HG03469 (cell line): ENCODE measurements around the gene ACACB.

Experiments
- ATAC-seq: cut with Tn5 transposase; IDR thresholded peaks from one replicate; pipeline ENCODE4 v1.9.1; 2021; ENCODE audit warnings: mild to moderate bottlenecking, moderate library complexity, moderate number of reproducible peaks; ENCODE audit not compliant: unreplicated experiment

The ACACB gene

GRCh38 chr12:109292342-109292711, 175.9 kb downstream of the ACACB start:
- ATAC-seq: no peak

- no peak for ATAC-seq
Measured at GRCh38 chr12:109293106-109293505, 176.7 kb downstream of the ACACB start.

GRCh38 chr12:109294286-109294796, 178.0 kb downstream of the ACACB start:
- no peak for ATAC-seq

- no peak for ATAC-seq
Measured at GRCh38 chr12:109295764-109296425, 179.5 kb downstream of the ACACB start.

- ATAC-seq: no peak
Measured at GRCh38 chr12:109296431-109296830, 180.0 kb downstream of the ACACB start.

GRCh38 chr12:109299849-109300248, 183.5 kb downstream of the ACACB start:
- ATAC-seq: no peak

- ATAC-seq: no peak
Measured at GRCh38 chr12:109301643-109302168, 185.3 kb downstream of the ACACB start.

GRCh38 chr12:109302358-109302757, 186.0 kb downstream of the ACACB start:
- ATAC-seq: no peak

GRCh38 chr12:109302770-109303169, 186.4 kb downstream of the ACACB start:
- ATAC-seq: no peak

GRCh38 chr12:109304485-109304884, 188.1 kb downstream of the ACACB start:
- ATAC-seq: no peak

GRCh38 chr12:109305547-109305946, 189.2 kb downstream of the ACACB start:
- no peak for ATAC-seq

- no peak for ATAC-seq
Measured at GRCh38 chr12:109307051-109307450, 190.7 kb downstream of the ACACB start.

- ATAC-seq: no peak
Measured at GRCh38 chr12:109308534-109309380, 192.4 kb downstream of the ACACB start, which contains the start of gene FOXN4. Gene FOXN4 (minus strand): TSS chr12:109309284. CDS start chr12:109308321, 963 bp downstream.

- ATAC-seq: no peak
Measured at GRCh38 chr12:109309381-109310246, 193.2 kb downstream of the ACACB start.

GRCh38 chr12:109310247-109311125, 194.1 kb downstream of the ACACB start:
- no peak for ATAC-seq
